HEK293 (cell line): ENCODE measurements around the gene ZNF22.

Experiments used
- CTCF ChIA-PET: fragments of 350-600 bp; formaldehyde crosslinking; extraction: SDS; loops from one replicate; lab custom pipeline; 2021; ENCODE audit warnings: antibody characterized with exemption; lab: Yijun Ruan, JAX
- POLR2A ChIA-PET: fragments of 300-600 bp; formaldehyde crosslinking; extraction: SDS; loops from one replicate; lab custom pipeline; 2020; ENCODE audit warnings: antibody characterized with exemption, inconsistent platforms; lab: Yijun Ruan, JAX
- H3K27ac ChIP-seq: fragments of 200-500 bp; sonication (Bioruptor generic); 2 replicates; pipeline ENCODE4 v1.5.1; 2014; ENCODE audit warnings: low read depth, low read length, control low read depth, inconsistent platforms; ENCODE audit errors: extremely low read depth
- H3K36me3 ChIP-seq, 2 experiments: fragments of 200-500 bp in 1 of 2; sonication (Bioruptor generic) in 1 of 2; 1 replicate in 1 of 2; 2 replicates in 1 of 2; pipeline ENCODE4 v1.5.1; 2014 to 2017; ENCODE audit warnings: inconsistent platforms in 2 of 2, low read length in 2 of 2; ENCODE audit not compliant: control insufficient read depth in 2 of 2, insufficient read depth in 1 of 2
- H3K4me1 ChIP-seq: fragments of 200-500 bp; sonication (Bioruptor generic); 2 replicates; pipeline ENCODE4 v1.5.1; 2014; ENCODE audit warnings: mild to moderate bottlenecking, low read length, inconsistent platforms; ENCODE audit not compliant: control insufficient read depth, insufficient read depth
- H3K4me3 ChIP-seq: 2 replicates; pipeline ENCODE4 v1.5.1; 2011; ENCODE audit warnings: low read depth, mild to moderate bottlenecking, control low read depth, low read length, moderate library complexity
- H3K9me3 ChIP-seq: fragments of 200-500 bp; sonication (Bioruptor generic); 2 replicates; pipeline ENCODE4 v1.5.1; 2014; ENCODE audit warnings: low read depth, low read length, inconsistent platforms; ENCODE audit not compliant: control insufficient read depth, insufficient read depth
- GLIS1 ChIP-seq: fragments of 450-650 bp; formaldehyde crosslinking; IDR thresholded peaks from 2 replicates; pipeline ENCODE4 v1.5.1; 2016; ENCODE audit warnings: missing biosample characterization, missing genetic modification characterization
- KLF17 ChIP-seq: fragments of 450-650 bp; formaldehyde crosslinking; IDR thresholded peaks from 2 replicates; pipeline ENCODE4 v1.5.1; 2016; ENCODE audit warnings: missing biosample characterization, missing genetic modification characterization
- KLF7 ChIP-seq: fragments of 450-650 bp; formaldehyde crosslinking; IDR thresholded peaks from 2 replicates; pipeline ENCODE4 v1.5.1; 2016; ENCODE audit warnings: missing biosample characterization, missing genetic modification characterization, borderline replicate concordance
- OVOL3 ChIP-seq: fragments of 450-650 bp; formaldehyde crosslinking; IDR thresholded peaks from 2 replicates; pipeline ENCODE4 v1.5.1; 2016; ENCODE audit warnings: missing biosample characterization, missing genetic modification characterization
- SCRT1 ChIP-seq: fragments of 450-650 bp; formaldehyde crosslinking; IDR thresholded peaks from 2 replicates; pipeline ENCODE4 v1.5.1; 2016; ENCODE audit warnings: missing biosample characterization, missing genetic modification characterization, borderline replicate concordance
- TRIM28 ChIP-seq: IDR thresholded peaks from 2 replicates; pipeline ENCODE4 v1.6.1; 2011; ENCODE audit warnings: low read length, control low read depth, borderline replicate concordance
- WT1 ChIP-seq: fragments of 450-650 bp; formaldehyde crosslinking; IDR thresholded peaks from 2 replicates; pipeline ENCODE4 v1.5.1; 2016; ENCODE audit warnings: missing biosample characterization, missing genetic modification characterization
- ZBTB20 ChIP-seq: fragments of 450-650 bp; formaldehyde crosslinking; IDR thresholded peaks from 2 replicates; pipeline ENCODE4 v1.5.1; 2016; ENCODE audit warnings: missing biosample characterization, missing genetic modification characterization
- ZFP3 ChIP-seq: fragments of 450-650 bp; formaldehyde crosslinking; IDR thresholded peaks from 2 replicates; pipeline ENCODE4 v1.5.1; 2016; ENCODE audit warnings: low read depth, missing biosample characterization, missing genetic modification characterization
- ZFP41 ChIP-seq: fragments of 450-650 bp; formaldehyde crosslinking; IDR thresholded peaks from 2 replicates; pipeline ENCODE4 v1.5.1; 2016; ENCODE audit warnings: missing biosample characterization, missing genetic modification characterization, borderline replicate concordance
- ZFP69B ChIP-seq: fragments of 450-650 bp; formaldehyde crosslinking; IDR thresholded peaks from 2 replicates; pipeline ENCODE4 v1.5.1; 2016; ENCODE audit warnings: missing biosample characterization, missing genetic modification characterization
- ZIC2 ChIP-seq: fragments of 450-650 bp; formaldehyde crosslinking; IDR thresholded peaks from 2 replicates; pipeline ENCODE4 v1.5.1; 2016; ENCODE audit warnings: missing biosample characterization, missing genetic modification characterization
- ZNF202 ChIP-seq: fragments of 450-650 bp; formaldehyde crosslinking; IDR thresholded peaks from 2 replicates; pipeline ENCODE4 v1.5.1; 2016; ENCODE audit warnings: missing biosample characterization, missing genetic modification characterization, borderline replicate concordance
- ZNF335 ChIP-seq: fragments of 450-650 bp; formaldehyde crosslinking; conservative IDR thresholded peaks from 2 replicates; pipeline ENCODE4 v1.5.1; 2016; ENCODE audit warnings: missing biosample characterization, missing genetic modification characterization
- ZNF423 ChIP-seq: fragments of 450-650 bp; formaldehyde crosslinking; IDR thresholded peaks from 2 replicates; pipeline ENCODE4 v1.5.1; 2016; ENCODE audit warnings: missing biosample characterization, missing genetic modification characterization
- ZNF514 ChIP-seq: fragments of 450-650 bp; formaldehyde crosslinking; IDR thresholded peaks from 2 replicates; pipeline ENCODE4 v1.5.1; 2016; ENCODE audit warnings: missing biosample characterization, missing genetic modification characterization
- ZNF518A ChIP-seq: fragments of 450-650 bp; formaldehyde crosslinking; conservative IDR thresholded peaks from 2 replicates; pipeline ENCODE4 v1.5.1; 2016; ENCODE audit warnings: low read depth, missing biosample characterization, missing genetic modification characterization
- ZNF548 ChIP-seq: fragments of 450-650 bp; formaldehyde crosslinking; IDR thresholded peaks from 2 replicates; pipeline ENCODE4 v1.5.1; 2016; ENCODE audit warnings: missing biosample characterization, missing genetic modification characterization
- ZNF549 ChIP-seq: fragments of 450-650 bp; IDR thresholded peaks from 2 replicates; pipeline ENCODE4 v1.5.1; 2018; ENCODE audit warnings: missing biosample characterization, missing genetic modification characterization, mild to moderate bottlenecking, inconsistent platforms, moderate library complexity
- ZNF555 ChIP-seq: fragments of 450-650 bp; formaldehyde crosslinking; conservative IDR thresholded peaks from 2 replicates; pipeline ENCODE4 v1.5.1; 2017; ENCODE audit warnings: missing biosample characterization, mild to moderate bottlenecking, missing genetic modification characterization, inconsistent platforms
- ZNF580 ChIP-seq: fragments of 450-650 bp; formaldehyde crosslinking; IDR thresholded peaks from 2 replicates; pipeline ENCODE4 v1.5.1; 2016; ENCODE audit warnings: missing biosample characterization, missing genetic modification characterization
- ZNF585B ChIP-seq: fragments of 450-650 bp; formaldehyde crosslinking; IDR thresholded peaks from 2 replicates; pipeline ENCODE4 v1.5.1; 2016; ENCODE audit warnings: missing biosample characterization, missing genetic modification characterization
- ZNF629 ChIP-seq: fragments of 450-650 bp; formaldehyde crosslinking; IDR thresholded peaks from 2 replicates; pipeline ENCODE4 v1.5.1; 2017; ENCODE audit warnings: missing biosample characterization, missing genetic modification characterization
- ZNF658 ChIP-seq: fragments of 450-650 bp; formaldehyde crosslinking; IDR thresholded peaks from 2 replicates; pipeline ENCODE4; 2016; ENCODE audit warnings: missing biosample characterization, missing genetic modification characterization
- ZNF777 ChIP-seq: fragments of 450-650 bp; formaldehyde crosslinking; IDR thresholded peaks from 2 replicates; pipeline ENCODE4 v1.5.1; 2017; ENCODE audit warnings: missing biosample characterization, missing genetic modification characterization, borderline replicate concordance
- ZNF830 ChIP-seq: fragments of 450-650 bp; IDR thresholded peaks from 2 replicates; pipeline ENCODE4 v1.5.0; 2018; ENCODE audit warnings: missing biosample characterization, missing genetic modification characterization, low read depth, mild to moderate bottlenecking, moderate library complexity
- TF ChIP-seq, protein P1 (sequence below): fragments of 450-650 bp; formaldehyde crosslinking; IDR thresholded peaks from 2 replicates; pipeline ENCODE4 v1.5.1; 2016; ENCODE audit warnings: missing biosample characterization, missing genetic modification characterization
- TF ChIP-seq, protein P2 (sequence below): fragments of 450-650 bp; formaldehyde crosslinking; IDR thresholded peaks from 2 replicates; pipeline ENCODE4 v1.5.1; 2016; ENCODE audit warnings: missing biosample characterization, missing genetic modification characterization

Gene ZNF22

DNA sequence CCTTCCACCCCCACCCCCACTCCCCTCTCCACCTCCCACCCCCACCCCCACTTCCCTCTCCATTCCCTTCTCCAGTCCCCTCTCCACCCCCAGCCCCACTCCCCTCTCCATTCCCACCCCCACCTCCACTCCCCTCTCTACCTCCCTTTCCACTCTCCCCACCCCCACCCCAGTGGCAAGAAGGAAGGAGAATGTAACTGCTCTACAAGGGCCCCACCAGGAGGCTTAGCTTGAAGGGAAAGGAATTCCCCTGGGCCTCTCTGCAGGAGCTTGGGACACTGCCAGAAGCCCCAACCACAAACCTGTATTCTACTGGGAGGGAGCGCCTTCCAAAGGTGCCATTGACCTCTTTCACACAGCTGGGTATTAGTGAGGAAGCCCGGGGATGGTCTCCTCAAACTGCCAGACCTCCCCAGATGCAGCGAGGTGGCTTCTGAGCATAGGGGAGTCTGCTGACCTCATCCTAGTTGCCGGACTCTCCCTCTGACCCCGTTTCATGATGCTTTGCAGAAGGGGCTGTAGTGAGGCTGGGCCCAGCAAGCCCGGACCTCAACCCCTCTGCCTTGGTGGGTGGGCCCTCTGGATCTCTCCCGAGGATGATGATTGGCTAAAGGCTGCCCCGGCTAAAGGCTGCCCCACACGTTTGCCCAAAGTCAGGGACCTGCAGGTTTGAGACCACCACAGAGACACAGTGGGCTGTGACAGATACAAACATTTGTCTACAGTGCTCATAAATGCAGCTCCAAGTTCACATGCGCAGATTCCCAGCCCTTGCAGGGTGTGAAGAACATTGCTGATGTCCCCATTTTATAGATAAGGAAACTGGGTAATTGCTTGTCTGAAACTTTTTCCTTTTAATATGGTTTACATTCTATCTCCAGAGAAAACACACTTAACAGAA lies 25.0 kb upstream of the ZNF22 start:
- Histone ChIP-seq H3K4me1 (peaks cover 23% of the 10 kb centered on the region), H3K36me3 (peaks cover 0 to 19% of the 10 kb centered on the region in 2 experiments; a peak in 1 of 3 replicates), H3K9me3 (no peaks in the 10 kb centered on the region), H3K4me3 (no peak overlapping the region; the same call in 1 of the 2 replicates), H3K27ac (peak overlapping the region; percentile 3; the same call in 1 of the 2 replicates)
- ChIA-PET POLR2A (interaction anchor here (0.6 to 2.3 kb wide), 5 partner anchors 11 to 43 kb away, joined by 3 to 12 read pairs (median 5); no protein-coding TSS in a partner anchor), CTCF (interaction anchor here (0.6 to 1.5 kb wide), 7 partner anchors 10 to 1324 kb away, joined by 3 to 15 read pairs (median 4); no protein-coding TSS in a partner anchor)
- TF ChIP-seq ZIC2 (tag by site-specific recombination) (peak; percentile 86), KLF17 (tag by site-specific recombination) (0 out of 2 replicates have a peak, but pooled peaks have one; percentile 30), ZNF777 (tag by site-specific recombination) (no peak), ZNF658 (tag by site-specific recombination) (no peak), ZNF580 (no peak), ZFP41 (tag by site-specific recombination) (no peak), ZBTB20 (peak; percentile 41; the same call in 1 of the 2 replicates), ZNF518A (tag by site-specific recombination) (no peak), ZNF514 (tag by site-specific recombination) (no peak), ZNF202 (tag by site-specific recombination) (no peak), ZFP3 (tag by site-specific recombination) (no peak), ZNF555 (tag by site-specific recombination) (no peak), ZNF585B (tag by site-specific recombination) (no peak), WT1 (tag by site-specific recombination) (no peak), ZNF335 (tag by site-specific recombination) (peak; percentile 61), ZNF629 (no peak), OVOL3 (tag by site-specific recombination) (no peak), GLIS1 (tag by site-specific recombination) (peak; percentile 95), ZFP69B (peak; percentile 69; the same call in 1 of the 2 replicates), ZNF549 (tag by site-specific recombination) (no peak), SCRT1 (tag by site-specific recombination) (no peak), KLF7 (tag by site-specific recombination) (no peak), ZNF830 (tag by site-specific recombination) (no peak), ZNF423 (peak; percentile 76), ZNF548 (tag by site-specific recombination) (no peak), TRIM28 (no peak)
- TF ChIP-seq, protein P1, sequence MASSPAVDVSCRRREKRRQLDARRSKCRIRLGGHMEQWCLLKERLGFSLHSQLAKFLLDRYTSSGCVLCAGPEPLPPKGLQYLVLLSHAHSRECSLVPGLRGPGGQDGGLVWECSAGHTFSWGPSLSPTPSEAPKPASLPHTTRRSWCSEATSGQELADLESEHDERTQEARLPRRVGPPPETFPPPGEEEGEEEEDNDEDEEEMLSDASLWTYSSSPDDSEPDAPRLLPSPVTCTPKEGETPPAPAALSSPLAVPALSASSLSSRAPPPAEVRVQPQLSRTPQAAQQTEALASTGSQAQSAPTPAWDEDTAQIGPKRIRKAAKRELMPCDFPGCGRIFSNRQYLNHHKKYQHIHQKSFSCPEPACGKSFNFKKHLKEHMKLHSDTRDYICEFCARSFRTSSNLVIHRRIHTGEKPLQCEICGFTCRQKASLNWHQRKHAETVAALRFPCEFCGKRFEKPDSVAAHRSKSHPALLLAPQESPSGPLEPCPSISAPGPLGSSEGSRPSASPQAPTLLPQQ (tag by site-specific recombination) = peak; percentile 54; the same call in 1 of the 2 replicates
- TF ChIP-seq, protein P2, sequence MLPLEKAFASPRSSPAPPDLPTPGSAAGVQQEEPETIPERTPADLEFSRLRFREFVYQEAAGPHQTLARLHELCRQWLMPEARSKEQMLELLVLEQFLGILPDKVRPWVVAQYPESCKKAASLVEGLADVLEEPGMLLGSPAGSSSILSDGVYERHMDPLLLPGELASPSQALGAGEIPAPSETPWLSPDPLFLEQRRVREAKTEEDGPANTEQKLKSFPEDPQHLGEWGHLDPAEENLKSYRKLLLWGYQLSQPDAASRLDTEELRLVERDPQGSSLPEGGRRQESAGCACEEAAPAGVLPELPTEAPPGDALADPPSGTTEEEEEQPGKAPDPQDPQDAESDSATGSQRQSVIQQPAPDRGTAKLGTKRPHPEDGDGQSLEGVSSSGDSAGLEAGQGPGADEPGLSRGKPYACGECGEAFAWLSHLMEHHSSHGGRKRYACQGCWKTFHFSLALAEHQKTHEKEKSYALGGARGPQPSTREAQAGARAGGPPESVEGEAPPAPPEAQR (tag by site-specific recombination) = no peak
